Spleen (tissue), 11 donors: Measurements from ENCODE around the gene HMX2. TPM values are rescaled to one million over a fixed set of nuclear protein-coding genes. Genes with fewer than 3 reads are reported as not detected.

ENCODE experiments used
- DNase-seq: peaks from one replicate; pipeline ENCODE4 v3.0.0-alpha.2; 2020
- H3K27ac ChIP-seq, 8 donors: fragments of 200-600 bp; sonication (generic) in 7 of 8; 1 replicate in 4 of 8; 2 replicates in 4 of 8; pipeline versions ENCODE4 v1.5.0 to v1.8.0; 2016 to 2021; ENCODE audit warnings: inconsistent platforms in 4 of 8, mild to moderate bottlenecking in 4 of 8, moderate library complexity in 1 of 8
- H3K27me3 ChIP-seq, 7 donors: fragments of 200-600 bp; sonication (generic) in 6 of 7; replicated peaks in 1 of 7; 1 replicate in 4 of 7; 2 replicates in 3 of 7; pipeline versions ENCODE4 v1.5.0 to v1.8.0; 2016 to 2021; ENCODE audit warnings: inconsistent platforms in 3 of 7, mild to moderate bottlenecking in 1 of 7
- H3K36me3 ChIP-seq, 6 donors: fragments of 200-600 bp; sonication (generic) in 5 of 6; 1 replicate in 4 of 6; 2 replicates in 2 of 6; pipeline versions ENCODE4 v1.5.0 to v1.8.0; 2016 to 2021; ENCODE audit warnings: inconsistent platforms in 2 of 6
- H3K4me1 ChIP-seq, 6 donors: fragments of 200-600 bp; sonication (generic) in 5 of 6; 1 replicate in 3 of 6; 2 replicates in 3 of 6; pipeline versions ENCODE4 v1.5.0 to v1.8.0; 2016 to 2021; ENCODE audit warnings: inconsistent platforms in 3 of 6
- H3K4me3 ChIP-seq, 8 donors: fragments of 200-600 bp; sonication (generic) in 7 of 8; 1 replicate in 4 of 8; 2 replicates in 4 of 8; pipeline versions ENCODE4 v1.5.0 to v1.8.0; 2016 to 2021; ENCODE audit warnings: inconsistent platforms in 4 of 8, mild to moderate bottlenecking in 4 of 8, moderate library complexity in 2 of 8
- H3K9me3 ChIP-seq, 8 donors: fragments of 200-600 bp; sonication (generic) in 7 of 8; 1 replicate in 4 of 8; 2 replicates in 4 of 8; pipeline versions ENCODE4 v1.5.0 to v1.8.0; 2016 to 2021; ENCODE audit warnings: inconsistent platforms in 4 of 8
- CTCF ChIP-seq, 11 experiments: fragments of 200-600 bp in 7 of 11; fragments of 450-650 bp in 4 of 11; sonication (generic) in 4 of 11; IDR thresholded peaks in 8 of 11; conservative IDR thresholded peaks in 3 of 11; 1 replicate in 7 of 11; 2 replicates in 4 of 11; pipeline versions ENCODE4 v1.4.0 to v1.8.0; 2016 to 2021; ENCODE audit warnings: antibody characterized with exemption in 11 of 11, inconsistent platforms in 4 of 11, mild to moderate bottlenecking in 1 of 11
- POLR2A ChIP-seq, 3 donors: fragments of 450-650 bp; IDR thresholded peaks; one replicate each; pipeline ENCODE4 v1.5.1; 2017; ENCODE audit warnings: antibody characterized with exemption in 3 of 3, mild to moderate bottlenecking in 1 of 3
- POLR2AphosphoS5 ChIP-seq, 3 donors: sonication (generic); formaldehyde crosslinking; IDR thresholded peaks; one replicate each; pipeline ENCODE4 v1.5.1; 2017; ENCODE audit warnings: antibody characterized with exemption in 3 of 3
- WGBS, 5 donors: extraction: QIAGEN DNeasy Blood & Tissue Kit in 3 of 5; methylation state at CpG; one replicate each; pipeline versions ENCODE4 v1.1.5 to v1.1.7; 2013 to 2018; 5-methylcytosine and 5-hydroxymethylcytosine counted together
- intact Hi-C: fragments of 100-400 bp; cut with DNase I; formaldehyde crosslinking; loops from one replicate; pipeline ENCODE4 v1.15.0; 2023; ENCODE audit warnings: low total_unique reads
- polyA plus RNA-seq, 3 donors: library from polyadenylated mRNA; stranded (reverse); fragments of 200-250 nt; gene quantifications; one replicate each; pipeline ENCODE4 v1.2.1, GENCODE V29; 2013
- total RNA-seq, 7 donors: library from RNA; depleted of rRNA in 3 of 7; stranded (reverse); fragments of >200 nt in 3 of 7; fragmentation: NEBNext Ultra II Directional in 4 of 7; extraction: Animal tissue kit (Norgen Biotek cat#: 25700) in 4 of 7; gene quantifications; one replicate each; pipeline versions ENCODE4 v1.1.0 to v1.2.1, GENCODE V29; 2016 to 2021
- donor health status: healthy with polysubstance abuse.
- donor health status: DM: no; HTN: no; CAD: no; lungs with moderate emphysema.
- donor health status: DM: no; HTN: no; CAD: no.
- donor health status: Bipolar disorder and iron deficiency.
- donor health status: healthy.
- donor health status: DM: no; HTN: no; CAD: no.
- donor health status: DM: yes; HTN: yes; CAD: no.

The HMX2 gene
- total and polyA plus RNA-seq, 10 donors, result 0.08 TPM; not detected in 9

- Histone ChIP-seq H3K27ac (no peak overlapping the region), H3K4me3 (no peak overlapping the region), H3K4me1 (no peaks in the 10 kb centered on the region), H3K27me3 (peaks cover 0 to 35% (median 0%) of the 10 kb centered on the region in 7 donors), H3K36me3 (no peaks in the 10 kb centered on the region), H3K9me3 (no peaks in the 10 kb centered on the region)
- no peak for TF ChIP-seq POLR2A (IDR thresholded peaks at IDR 0.05)
- no peak for TF ChIP-seq CTCF (IDR thresholded peaks at IDR 0.05 in 8 of 11, conservative IDR thresholded peaks at IDR 0.05 in 3 of 11)
- no peak for TF ChIP-seq POLR2AphosphoS5 (IDR thresholded peaks at IDR 0.05)
- 72 to 80% (median 76%) methylated on average over 9 of the region's 9 CpGs for WGBS, 5 donors
- intact Hi-C loops, result no loop called here
- DNase-seq, result no peak
These were observed 44.0 kb upstream of the HMX2 start for GRCh38 chr10:123103944-123104343.

- Histone ChIP-seq H3K4me3 (no peak overlapping the region), H3K27me3 (peaks cover 0 to 34% (median 0%) of the 10 kb centered on the region in 7 donors), H3K27ac (no peak overlapping the region), H3K9me3 (no peaks in the 10 kb centered on the region), H3K36me3 (no peaks in the 10 kb centered on the region), H3K4me1 (no peaks in the 10 kb centered on the region)
- intact Hi-C loops, result no loop called here
- 63 to 82% (median 74%) methylated on average over 7 of the region's 7 CpGs for WGBS, 5 donors
- TF ChIP-seq POLR2A (IDR thresholded peaks at IDR 0.05), result no peak
- TF ChIP-seq POLR2AphosphoS5 (IDR thresholded peaks at IDR 0.05), result no peak
- no peak for TF ChIP-seq CTCF (IDR thresholded peaks at IDR 0.05 in 8 of 11, conservative IDR thresholded peaks at IDR 0.05 in 3 of 11)
- no peak for DNase-seq
These were observed 38.5 kb upstream of the HMX2 start for GRCh38 chr10:123109466-123109865.

- DNase-seq, result no peak
- H3K27me3 ChIP-seq, result peaks cover 0 to 84% (median 27%) of the 10 kb centered on the region in 7 donors
These were observed 30.1 kb upstream of the HMX2 start for GRCh38 chr10:123117644-123118417.

More at GRCh38 chr10:123117644-123118417, 30.1 kb upstream of the HMX2 start:
- Histone ChIP-seq H3K36me3 (no peaks in the 10 kb centered on the region), H3K27ac (no peak overlapping the region), H3K4me3 (no peak overlapping the region), H3K9me3 (no peaks in the 10 kb centered on the region), H3K4me1 (no peaks in the 10 kb centered on the region)
- TF ChIP-seq POLR2A (IDR thresholded peaks at IDR 0.05) (no peak), POLR2AphosphoS5 (IDR thresholded peaks at IDR 0.05) (no peak), CTCF (IDR thresholded peaks at IDR 0.05 in 8 of 11, conservative IDR thresholded peaks at IDR 0.05 in 3 of 11) (no peak)
- 11 to 20% (median 15%) methylated on average over 20 to 26 of the region's 26 CpGs for WGBS, 5 donors
- intact Hi-C loops, result no loop called here
